Gastroesophageal sphincter (tissue), 3 donors: ENCODE results near the gene KLF18.

Experiments
- POLR2A ChIP-seq, 2 donors: fragments of 450-650 bp; IDR thresholded peaks; one replicate each; pipeline ENCODE4 v1.6.1; 2017; ENCODE audit warnings: antibody characterized with exemption in 2 of 2, mild to moderate bottlenecking in 2 of 2, moderate library complexity in 1 of 2
- TF ChIP-seq, protein P1 (sequence below), 4 experiments: fragments of 200-600 bp in 2 of 4; fragments of 450-650 bp in 2 of 4; sonication (generic) in 1 of 4; IDR thresholded peaks; one replicate each; pipeline ENCODE4 v1.5.1; 2017 to 2019; ENCODE audit warnings: antibody characterized with exemption in 4 of 4, mild to moderate bottlenecking in 2 of 4, moderate library complexity in 2 of 4

GRCh38 chr1:44168520-44169098, 27.2 kb upstream of the KLF18 start:
- TF ChIP-seq, protein P1, sequence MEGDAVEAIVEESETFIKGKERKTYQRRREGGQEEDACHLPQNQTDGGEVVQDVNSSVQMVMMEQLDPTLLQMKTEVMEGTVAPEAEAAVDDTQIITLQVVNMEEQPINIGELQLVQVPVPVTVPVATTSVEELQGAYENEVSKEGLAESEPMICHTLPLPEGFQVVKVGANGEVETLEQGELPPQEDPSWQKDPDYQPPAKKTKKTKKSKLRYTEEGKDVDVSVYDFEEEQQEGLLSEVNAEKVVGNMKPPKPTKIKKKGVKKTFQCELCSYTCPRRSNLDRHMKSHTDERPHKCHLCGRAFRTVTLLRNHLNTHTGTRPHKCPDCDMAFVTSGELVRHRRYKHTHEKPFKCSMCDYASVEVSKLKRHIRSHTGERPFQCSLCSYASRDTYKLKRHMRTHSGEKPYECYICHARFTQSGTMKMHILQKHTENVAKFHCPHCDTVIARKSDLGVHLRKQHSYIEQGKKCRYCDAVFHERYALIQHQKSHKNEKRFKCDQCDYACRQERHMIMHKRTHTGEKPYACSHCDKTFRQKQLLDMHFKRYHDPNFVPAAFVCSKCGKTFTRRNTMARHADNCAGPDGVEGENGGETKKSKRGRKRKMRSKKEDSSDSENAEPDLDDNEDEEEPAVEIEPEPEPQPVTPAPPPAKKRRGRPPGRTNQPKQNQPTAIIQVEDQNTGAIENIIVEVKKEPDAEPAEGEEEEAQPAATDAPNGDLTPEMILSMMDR (IDR thresholded peaks at IDR 0.05), result no peak
- no peak for TF ChIP-seq POLR2A (IDR thresholded peaks at IDR 0.05)
